Inferior parietal cortex (tissue), 1 donor: ENCODE results near the gene C5orf24.
"Not testable (repeated sequence)": the region's sequence is repeated elsewhere in the genome, so short reads cannot be mapped to it uniquely, and the experiment has no call there.

Experiments used
- DNase-seq: peaks from one replicate; pipeline ENCODE4 v3.0.0-alpha.2; 2016; ENCODE audit errors: extremely low spot score

The C5orf24 gene

DNA sequence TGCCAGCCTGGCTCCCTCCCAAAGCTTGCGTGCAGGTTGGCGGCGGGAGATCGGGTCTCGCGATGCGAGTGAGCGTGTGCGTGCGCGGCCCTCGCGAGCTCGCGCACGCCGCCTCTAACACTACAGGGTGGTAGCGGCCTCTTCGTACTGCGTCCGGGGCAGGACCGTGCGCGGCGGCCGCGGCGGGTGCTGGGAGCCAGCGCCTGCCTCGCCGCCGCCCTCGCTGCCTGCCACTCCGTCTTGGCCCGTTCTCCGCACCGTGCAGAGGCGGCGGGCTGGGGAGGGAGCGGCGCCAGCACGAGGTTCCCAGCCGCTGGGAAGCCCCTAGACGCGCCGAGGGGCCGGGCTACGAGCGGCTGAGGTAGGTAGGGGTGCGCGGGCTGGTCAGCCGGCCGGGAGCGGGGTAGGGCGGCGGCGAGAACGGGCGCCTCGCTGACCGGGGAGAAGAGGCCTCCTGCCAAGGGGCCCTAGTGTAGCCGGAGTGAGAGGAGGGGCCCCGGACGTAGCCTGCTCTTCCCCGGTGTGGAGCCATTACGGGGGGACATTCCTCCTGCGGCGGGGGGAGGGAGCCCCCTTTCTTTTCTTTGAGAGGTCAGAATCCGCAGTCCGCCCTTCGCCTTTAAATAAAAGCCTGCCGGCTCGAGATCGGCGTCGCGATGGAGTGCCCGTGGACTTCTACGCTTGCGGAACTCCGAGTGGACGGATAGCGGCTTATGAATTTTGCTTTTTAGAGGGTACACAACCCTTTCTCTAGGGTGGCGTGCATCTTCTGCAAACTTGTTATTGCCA lies at the start of gene C5orf24:
TSS of gene C5orf24 (plus strand) at position 117 of the 789 bp plus-strand sequence. CDS start 8,933 bp downstream, outside the sequence.
- DNase-seq, result peak; percentile 96

DNA sequence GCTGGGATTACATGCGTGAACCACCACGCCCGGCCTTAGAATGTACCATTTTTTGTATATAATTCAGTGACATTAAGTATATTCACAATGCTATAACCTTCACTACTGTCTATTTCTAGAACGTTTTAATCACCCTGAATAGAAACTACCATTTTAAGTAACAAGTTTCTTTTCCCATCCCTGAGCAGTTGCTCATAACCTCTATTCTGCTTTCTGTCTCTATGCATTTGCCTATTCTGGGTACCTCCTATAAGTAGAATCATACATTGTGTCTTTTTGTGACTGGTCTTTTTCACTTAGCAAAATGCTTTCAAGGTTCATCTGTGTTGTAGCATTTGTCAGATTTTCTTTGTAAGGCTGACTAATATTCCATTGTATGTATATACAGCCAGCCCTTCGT lies 47.3 kb upstream of the C5orf24 start:
- DNase-seq, result no peak

DNA sequence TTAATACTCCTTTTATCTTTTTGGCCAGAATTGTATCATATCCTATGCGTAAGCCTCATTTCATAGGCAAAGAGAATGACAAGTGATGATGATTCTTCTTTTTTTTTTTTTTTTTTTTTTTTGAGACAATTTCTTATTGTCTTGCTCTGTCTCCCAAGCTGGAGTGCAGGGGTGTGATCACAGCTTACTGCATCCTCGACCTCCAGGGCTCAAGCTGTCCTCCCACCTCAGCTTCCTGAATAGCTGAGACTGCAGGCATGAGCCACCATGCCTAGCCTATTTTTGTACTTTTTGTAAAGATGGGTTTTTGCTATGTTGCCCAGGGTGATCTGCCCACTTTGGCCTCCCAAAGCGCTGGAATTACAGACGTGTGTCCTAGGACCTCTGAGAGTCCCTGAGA lies 41.9 kb upstream of the C5orf24 start:
- DNase-seq, result no peak

DNA sequence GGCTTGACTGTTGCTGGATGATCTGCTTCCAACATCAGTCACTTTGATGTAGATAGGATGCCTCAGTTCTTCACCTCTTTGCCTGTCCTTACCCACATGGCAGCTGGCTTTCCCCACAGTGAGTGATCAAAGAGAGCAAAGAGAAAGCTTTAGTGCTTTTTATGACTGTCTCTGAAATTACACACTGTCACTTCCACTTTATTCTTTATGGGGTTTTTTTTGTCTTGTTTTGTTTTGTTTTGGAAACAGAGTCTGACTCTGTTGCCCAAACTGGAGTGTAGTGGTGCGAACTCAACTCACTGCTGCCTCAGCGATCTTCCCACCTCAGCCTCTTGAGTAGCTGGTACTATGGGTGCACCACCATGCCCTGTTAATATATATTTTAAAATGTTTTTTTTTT lies 32.4 kb upstream of the C5orf24 start:
- DNase-seq, result no peak

DNA sequence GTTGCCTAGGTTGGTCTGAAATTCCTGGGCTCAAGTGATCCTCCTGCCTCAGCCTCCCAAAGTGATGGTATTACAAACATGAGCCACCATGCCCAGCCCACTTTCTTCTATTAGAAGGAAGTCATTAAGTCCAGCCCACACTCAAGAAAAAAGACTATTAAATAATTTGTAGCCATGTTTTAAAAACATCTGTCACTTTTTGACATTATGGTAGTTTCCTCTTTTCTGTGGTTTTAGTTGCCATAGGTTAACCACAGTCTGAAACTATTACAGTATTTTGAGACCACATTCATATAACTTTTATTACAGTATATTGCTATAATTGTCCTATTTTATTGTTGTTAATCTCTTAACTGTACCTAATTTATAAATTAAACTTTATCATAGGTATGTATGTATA lies 31.9 kb upstream of the C5orf24 start:
- no peak for DNase-seq

DNA sequence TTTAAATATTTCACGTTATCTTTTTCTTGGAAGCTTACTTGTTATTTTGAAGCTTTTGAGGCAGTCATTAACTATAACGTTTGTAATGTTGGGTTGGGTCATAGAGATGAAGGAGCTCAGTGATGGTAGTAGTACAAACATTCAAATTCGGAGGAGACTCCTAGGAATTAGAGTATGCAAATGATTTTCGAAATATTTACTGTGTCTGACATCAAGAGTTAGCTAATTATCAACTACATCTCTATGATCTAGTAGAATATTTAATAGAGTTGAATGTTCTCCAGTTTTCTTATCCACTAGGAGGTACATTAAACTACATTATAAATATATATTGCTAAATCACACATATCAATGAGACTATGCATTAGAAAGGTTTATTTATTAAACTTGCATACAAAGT lies 28.8 kb upstream of the C5orf24 start:
- DNase-seq, result no peak

DNA sequence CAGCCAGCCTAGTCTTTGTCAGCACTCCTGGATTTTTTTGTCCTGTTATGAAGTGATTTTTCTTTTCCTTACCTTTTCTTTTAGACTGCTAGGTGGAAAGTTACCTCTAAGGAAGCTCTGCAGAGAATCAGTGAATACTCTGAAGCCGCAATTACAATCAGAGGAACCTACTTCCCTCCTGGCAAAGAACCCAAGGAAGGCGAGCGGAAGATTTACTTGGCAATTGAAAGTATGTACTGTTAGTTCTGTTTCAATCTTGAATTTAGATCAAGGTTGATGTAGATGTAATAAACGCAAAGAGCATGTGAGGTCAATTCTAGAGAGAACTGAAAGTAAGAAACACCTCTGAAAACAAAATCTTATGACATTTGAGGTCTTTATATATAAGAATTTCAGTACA lies 27.0 kb upstream of the C5orf24 start:
- no peak for DNase-seq

DNA sequence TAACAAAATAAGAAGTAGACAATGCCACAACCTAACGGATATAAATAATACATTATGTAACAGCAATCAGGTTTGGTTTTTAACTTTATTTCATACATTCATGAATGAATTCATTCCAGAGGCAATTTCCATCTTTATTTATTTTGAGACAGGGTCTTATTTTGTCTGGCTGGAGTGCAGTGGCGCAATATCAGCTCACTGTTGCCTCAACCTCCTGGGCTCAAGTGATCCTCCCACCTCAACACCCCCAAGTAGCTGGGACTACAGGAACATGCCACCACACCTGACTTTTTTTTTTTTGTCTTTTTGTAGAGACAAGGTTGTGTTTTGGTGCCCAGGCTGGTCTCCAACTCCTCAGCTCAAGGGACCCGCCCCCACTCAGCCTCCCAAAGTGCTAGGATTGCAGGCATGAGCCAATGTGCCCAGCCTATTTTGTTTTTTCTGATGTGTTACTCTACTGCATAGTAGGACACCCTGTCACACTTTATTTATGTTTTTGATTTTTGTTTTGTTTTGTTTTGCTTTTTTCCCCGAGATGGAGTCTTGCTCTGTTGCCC lies 26.3 kb upstream of the C5orf24 start:
- DNase-seq, result no peak

DNA sequence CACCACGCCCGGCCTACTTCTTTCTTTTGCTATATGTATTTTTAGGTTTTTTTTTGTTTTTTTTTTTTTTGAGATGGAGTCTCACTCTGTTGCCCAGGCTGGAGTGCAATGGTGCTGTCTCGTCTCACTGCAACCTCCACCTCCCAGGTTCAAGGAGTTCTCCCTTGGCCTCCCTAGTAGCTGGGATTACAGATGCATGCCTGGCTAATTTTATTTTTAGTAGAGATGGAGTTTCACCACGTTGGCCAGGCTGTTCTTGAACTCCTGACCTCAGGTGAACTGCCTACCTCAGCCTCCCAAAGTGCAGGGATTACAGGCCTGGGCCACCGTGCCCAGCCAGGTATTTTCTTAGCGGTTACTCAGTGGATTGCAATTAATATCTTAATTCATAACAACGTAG lies 23.9 kb upstream of the C5orf24 start:
- no peak for DNase-seq

DNA sequence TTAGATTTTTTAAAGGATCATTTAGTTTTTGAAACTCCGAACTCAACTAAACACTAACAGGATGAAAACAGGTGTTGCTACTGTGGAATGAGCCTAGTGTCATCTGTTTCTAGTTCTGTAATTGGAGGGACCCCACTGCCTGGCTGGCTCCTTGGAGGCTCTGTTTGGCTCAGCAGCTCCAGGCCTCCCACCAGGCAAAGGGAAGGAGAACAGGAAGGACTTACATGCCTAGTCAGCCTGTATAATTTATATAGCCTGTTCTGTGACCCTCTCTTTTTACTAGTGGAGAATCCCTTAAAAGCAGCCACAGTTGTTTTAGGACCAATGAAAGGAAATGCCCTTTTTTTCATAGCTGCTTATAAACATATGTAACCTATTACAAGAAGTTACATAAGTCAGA lies 21.1 kb upstream of the C5orf24 start:
- DNase-seq, result no peak

DNA sequence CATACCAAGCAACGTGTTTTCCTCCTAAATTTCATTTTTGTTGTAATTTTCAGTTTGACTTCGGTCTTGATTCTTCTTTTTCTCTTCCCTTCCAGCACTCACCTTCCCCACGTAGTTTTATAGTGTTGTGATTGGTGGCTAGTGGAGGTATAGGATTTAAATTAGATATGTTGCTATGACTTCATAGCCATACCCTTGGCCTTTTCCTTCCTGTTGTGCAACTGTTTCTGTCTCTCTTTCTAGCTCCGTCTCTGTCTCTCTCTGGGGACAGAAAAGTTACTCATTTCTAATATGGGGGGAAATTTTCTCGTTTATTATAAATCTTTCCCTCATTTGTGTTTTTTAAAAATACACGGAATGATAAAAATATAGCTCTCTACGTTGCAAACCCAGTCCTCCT lies 20.6 kb upstream of the C5orf24 start:
- no peak for DNase-seq

DNA sequence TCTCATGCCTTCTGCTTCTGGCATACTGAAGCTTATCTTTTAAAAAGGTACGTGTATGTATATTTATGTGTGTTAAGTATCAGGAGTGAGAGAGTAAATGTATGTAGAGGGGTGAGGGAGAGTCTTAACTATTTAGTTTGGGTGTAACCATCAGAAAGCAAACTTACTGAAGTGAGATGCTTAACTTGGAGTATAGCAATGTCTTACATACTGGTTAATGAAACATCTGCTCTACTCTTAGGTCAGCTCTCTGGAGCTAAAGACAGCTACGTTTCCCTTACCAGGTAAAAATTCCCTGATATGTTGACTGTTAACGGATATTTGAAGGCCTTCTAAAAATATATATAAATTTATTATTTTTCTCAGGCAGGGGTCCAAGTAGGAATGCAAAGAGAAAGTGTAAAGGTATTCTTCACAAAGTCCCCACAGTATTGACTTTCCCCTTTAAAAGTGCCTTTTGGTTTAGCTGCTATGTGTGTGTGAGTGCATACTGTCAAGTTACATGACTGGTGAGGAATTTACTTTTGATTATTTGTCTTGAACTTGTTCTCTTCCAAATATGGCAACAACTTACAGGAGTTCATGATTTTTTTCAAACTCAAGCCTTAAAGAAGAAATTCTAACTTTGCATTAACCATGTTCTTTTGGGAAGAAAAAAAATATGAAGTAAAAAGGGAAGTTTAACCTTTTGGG lies 12.3 kb upstream of the C5orf24 start:
- DNase-seq, result no peak

DNA sequence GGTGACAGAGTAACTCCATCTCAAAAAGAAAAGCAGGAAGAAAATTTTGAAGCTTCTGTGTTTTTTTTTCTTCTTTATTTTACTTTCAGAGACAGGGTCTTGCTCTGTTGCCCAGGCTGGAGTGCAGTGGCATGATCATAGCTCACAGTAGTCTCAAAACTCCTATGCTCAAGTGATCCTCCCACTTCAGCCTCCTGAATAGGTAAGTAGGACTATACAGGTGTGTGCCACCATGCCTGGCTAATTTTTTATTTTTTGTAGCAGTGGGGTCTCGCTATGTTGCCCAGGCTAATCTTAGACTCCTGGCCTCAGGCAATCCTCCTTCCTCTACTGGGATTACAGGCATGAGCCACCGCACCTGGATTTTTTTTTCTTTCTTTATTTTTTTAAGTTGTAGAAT lies 10.1 kb upstream of the C5orf24 start:
- no peak for DNase-seq

DNA sequence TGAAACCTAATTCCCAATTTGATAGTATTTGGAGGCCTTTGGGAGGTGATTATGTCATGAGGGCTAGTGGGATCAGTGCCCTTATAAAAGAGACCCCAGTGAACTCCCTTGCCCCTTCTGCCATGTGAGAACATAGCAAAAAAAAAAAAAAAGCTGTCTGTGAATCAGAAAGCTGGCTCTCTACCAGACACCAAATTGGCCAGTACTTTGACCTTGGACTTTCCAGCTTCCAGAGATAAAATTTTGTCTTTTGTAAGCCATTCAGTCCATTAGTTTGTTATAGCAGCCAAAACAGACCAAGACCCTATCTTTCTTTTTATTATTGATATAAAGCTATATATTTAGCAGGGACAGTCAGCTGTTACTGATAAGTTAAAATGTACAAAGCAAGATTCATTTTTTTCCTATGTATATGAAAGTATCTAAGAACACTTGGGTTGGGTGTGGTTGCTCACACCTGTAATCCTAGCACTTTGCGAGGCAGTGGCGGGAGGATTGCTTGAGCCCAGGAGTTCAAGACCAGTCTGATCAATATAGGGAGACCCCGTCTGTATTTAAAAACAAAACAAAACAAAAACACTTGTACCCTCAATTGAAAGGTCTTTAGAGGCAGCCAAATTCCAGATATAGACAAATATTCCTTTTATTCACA lies 8.1 kb upstream of the C5orf24 start:
- no peak for DNase-seq

DNA sequence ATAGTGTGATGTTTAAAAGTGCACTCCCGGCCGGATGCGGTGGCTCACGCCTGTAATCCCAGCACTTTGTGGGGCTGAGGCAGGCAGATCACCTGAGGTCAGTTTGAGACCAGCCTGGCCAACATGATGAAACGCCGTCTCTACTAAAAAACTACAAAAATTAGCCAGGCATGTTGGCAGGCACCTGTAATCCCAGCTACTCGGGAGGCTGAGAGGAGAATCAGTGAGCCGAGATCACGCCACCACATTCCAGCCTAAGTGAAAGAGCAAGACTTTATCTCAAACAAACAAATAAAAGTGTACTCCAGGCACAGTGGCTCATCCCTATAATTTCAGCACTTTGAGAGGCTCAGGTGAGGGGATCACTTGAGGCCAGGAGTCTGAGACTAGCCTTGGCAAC lies 7.4 kb upstream of the C5orf24 start:
- not testable (repeated sequence) for DNase-seq

DNA sequence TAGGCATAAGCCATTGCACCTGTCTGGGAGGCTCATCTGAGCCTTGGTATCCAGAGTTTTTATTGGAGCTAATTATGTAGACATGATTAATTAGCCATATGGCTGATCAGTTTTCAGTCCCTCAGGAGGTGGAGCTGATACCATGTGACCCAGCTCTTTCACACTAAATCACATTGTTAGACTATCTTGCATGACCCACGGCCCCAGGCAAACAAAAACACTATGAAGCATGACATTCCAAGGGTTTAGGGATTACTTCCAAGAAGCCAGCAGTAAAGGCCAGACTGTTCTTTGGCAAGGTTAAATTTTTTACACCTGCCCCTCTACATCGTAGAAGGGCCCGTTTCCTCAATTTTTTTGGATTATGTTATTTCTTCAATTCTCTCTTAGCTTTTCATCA lies 5.0 kb upstream of the C5orf24 start:
- DNase-seq, result no peak

DNA sequence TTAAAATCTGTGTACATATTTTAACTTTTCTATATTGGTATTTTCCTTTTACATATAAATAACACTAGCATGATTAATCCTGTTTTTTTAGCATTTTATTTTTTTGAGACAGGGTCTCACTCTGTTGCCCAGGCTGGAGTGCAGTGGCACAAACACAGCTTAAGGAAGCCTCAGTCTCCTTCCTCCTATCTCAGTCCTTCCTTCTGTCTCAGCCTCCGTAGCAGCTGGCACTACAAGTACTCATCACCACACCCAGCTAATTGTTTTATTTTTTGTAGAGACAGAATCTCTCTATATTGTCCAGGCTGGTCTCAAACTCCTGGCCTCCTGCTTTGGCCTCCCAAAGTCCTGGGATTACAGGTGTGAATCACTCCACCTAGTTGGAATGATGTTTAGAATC lies 1.5 kb upstream of the C5orf24 start:
- DNase-seq, result no peak

DNA sequence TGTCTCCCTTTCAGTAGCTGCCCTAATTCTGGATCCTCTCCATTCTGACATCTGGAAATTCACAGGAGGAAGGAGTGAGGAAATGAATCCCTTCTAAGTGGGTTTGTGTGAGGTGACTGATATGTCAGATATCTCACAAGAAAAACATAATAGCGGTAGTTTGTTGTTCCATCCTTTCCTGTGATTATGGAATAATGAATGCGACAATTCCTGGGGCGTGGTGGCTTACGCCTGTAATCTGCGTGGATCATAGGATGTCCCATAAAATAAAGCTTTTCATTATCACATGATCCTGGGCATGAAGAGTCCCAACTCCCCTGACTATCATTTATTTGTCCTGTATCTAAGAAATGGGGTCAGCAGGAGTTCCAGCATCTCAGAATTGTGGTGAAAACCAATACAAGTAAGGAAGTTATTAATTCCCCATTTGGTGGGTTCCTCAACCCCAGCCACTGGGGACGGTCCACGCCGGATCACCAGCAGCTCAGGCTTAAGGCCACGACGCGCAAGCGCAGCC lies 375 bp upstream of the C5orf24 start:
- no peak for DNase-seq

DNA sequence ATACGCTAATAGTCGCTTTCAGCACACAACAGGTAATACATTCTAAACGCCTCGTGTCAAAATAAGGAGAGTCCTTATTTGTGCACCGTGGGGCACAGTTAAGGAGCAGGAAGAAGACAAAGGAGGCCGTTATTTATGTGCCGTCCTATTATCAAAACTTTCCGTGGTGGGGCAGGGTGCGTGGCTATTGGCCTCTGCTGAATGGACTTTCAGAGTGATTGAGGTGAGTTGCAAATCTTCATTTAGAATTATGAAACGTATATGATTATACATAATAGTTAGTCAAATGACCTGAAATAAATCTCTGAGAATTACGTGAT lies 833 bp downstream of the C5orf24 start:
- DNase-seq, result peak; percentile 25

DNA sequence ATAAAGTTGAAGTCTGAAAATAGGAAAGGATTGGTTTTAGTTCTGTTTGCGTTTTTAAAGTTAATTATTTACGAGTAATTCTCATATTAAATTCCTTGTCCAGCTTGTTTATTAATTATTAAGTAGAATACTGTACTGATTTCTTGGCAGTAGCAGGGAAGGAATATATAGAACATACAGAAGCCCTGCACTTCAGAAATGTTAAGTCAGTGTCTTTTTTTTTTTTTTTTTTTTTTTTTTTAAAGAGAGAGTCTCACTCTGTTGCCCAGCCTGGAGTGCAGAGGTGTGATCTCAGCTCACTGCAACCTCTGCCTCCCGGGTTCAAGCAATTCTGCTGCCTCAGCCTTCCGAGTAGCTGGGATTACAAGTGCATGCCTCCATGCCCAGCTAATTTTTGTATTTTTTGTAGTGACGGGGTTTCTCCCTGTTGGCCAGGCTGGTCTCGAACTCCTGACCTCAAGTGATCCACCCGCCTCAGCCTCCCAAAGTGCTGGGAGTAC lies 3.7 kb downstream of the C5orf24 start:
- not testable (repeated sequence) for DNase-seq

DNA sequence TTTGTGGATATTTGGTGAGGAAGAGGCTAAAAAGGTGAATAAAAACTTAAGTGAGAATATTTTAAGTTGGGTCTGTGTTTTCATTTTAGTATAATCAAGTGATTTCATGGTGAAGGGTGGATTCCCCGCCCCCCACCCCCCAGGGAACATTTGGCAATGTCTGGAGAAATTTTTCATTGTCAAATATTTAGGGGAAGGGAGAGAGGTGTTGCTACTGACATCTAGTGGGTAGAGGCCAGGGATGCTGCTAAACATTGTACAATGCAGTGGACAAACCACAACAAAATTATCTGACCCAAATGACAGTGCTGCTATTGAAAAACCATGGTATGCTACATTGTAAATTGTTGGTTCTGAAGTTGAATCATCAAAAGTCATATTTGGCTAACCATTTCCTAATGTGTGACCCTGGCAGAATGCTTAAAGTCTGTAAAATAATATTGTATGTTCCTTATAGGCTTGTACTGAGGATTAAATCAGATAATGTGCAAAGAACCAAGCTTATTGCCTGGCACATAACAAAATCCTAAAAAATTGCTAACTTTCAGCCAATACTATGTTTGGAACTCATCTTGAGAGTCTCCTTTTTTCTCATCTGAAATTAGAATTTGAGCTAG lies 5.6 kb downstream of the C5orf24 start:
- DNase-seq, result no peak

DNA sequence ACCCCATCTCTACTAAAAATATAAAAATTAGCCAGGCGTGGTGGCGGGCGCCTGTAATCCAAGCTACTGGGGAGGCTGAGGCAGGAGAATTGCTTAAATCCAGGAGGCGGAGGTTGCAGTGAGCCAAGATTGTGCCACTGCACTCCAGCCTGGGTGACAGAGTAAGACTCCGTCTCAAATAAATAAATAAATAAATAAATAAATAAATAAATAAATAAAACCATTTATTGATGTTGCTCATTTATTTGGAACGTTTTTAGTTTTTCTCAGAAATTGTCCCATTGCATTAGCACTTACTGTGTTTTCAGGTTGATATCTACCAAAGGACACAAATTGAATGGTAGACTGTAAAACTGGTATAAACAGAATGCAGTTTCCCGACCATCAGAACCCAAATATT lies 10.7 kb downstream of the C5orf24 start:
- not testable (repeated sequence) for DNase-seq
